Trophoblast cell (in vitro differentiated cells and primary cell): ENCODE measurements around the gene WDR48.

ENCODE experiments used
- DNase-seq, 2 donors: peaks; one replicate each; pipeline ENCODE4 v3.0.0-alpha.2; 2016
- H2AFZ ChIP-seq: 2 replicates; pipeline ENCODE4 v1.6.1; 2013; ENCODE audit warnings: low read length, moderate library complexity, mild to moderate bottlenecking; ENCODE audit not compliant: insufficient read depth, poor library complexity
- H2AK5ac ChIP-seq: 2 replicates; pipeline ENCODE4 v1.6.1; 2013; ENCODE audit warnings: mild to moderate bottlenecking, low read length
- H2BK120ac ChIP-seq: 2 replicates; pipeline ENCODE4 v1.6.1; 2013; ENCODE audit warnings: low read length, mild to moderate bottlenecking, moderate library complexity; ENCODE audit not compliant: insufficient read depth, poor library complexity
- H2BK12ac ChIP-seq: 2 replicates; pipeline ENCODE4 v1.6.1; 2013; ENCODE audit warnings: mild to moderate bottlenecking, low read length, moderate library complexity
- H2BK5ac ChIP-seq: 2 replicates; pipeline ENCODE4 v1.6.1; 2013; ENCODE audit warnings: low read length, low read depth, moderate library complexity, mild to moderate bottlenecking; ENCODE audit not compliant: poor library complexity
- H3K14ac ChIP-seq: 2 replicates; pipeline ENCODE4 v1.6.1; 2013; ENCODE audit warnings: mild to moderate bottlenecking, low read length
- H3K18ac ChIP-seq: 2 replicates; pipeline ENCODE4 v1.6.1; 2013; ENCODE audit warnings: mild to moderate bottlenecking, low read length
- H3K23ac ChIP-seq: 2 replicates; pipeline ENCODE4 v1.6.1; 2013; ENCODE audit warnings: low read length
- H3K27ac ChIP-seq: 2 replicates; pipeline ENCODE4 v1.5.1; 2013; ENCODE audit warnings: low read depth, mild to moderate bottlenecking, inconsistent platforms, low read length, moderate library complexity
- H3K27me3 ChIP-seq: 2 replicates; pipeline ENCODE4 v1.6.1; 2013; ENCODE audit warnings: inconsistent platforms, mild to moderate bottlenecking, low read length, moderate library complexity; ENCODE audit not compliant: insufficient read depth
- H3K36me3 ChIP-seq, 2 experiments: 1 replicate in 1 of 2; 2 replicates in 1 of 2; pipeline ENCODE4 v1.6.1; 2013; ENCODE audit warnings: low read length in 2 of 2, mild to moderate bottlenecking in 2 of 2, moderate library complexity in 1 of 2; ENCODE audit not compliant: insufficient read depth in 2 of 2, control insufficient read depth in 1 of 2
- H3K4ac ChIP-seq: 2 replicates; pipeline ENCODE4 v1.6.1; 2013; ENCODE audit warnings: low read depth, mild to moderate bottlenecking, low read length, moderate library complexity
- H3K4me1 ChIP-seq, 2 experiments: 1 replicate in 1 of 2; 2 replicates in 1 of 2; pipeline ENCODE4 v1.6.1; 2013; ENCODE audit warnings: low read length in 2 of 2, mild to moderate bottlenecking in 2 of 2, moderate library complexity in 1 of 2; ENCODE audit not compliant: insufficient read depth in 2 of 2, control insufficient read depth in 1 of 2
- H3K4me2 ChIP-seq: 2 replicates; pipeline ENCODE4 v1.6.1; 2013; ENCODE audit warnings: inconsistent platforms, mild to moderate bottlenecking, low read length, moderate library complexity
- H3K4me3 ChIP-seq: 2 replicates; pipeline ENCODE4 v1.5.1; 2013; ENCODE audit warnings: mild to moderate bottlenecking, low read depth, low read length, inconsistent platforms
- H3K79me1 ChIP-seq: one replicate; pipeline ENCODE4 v1.6.1; 2013; ENCODE audit warnings: low read length
- H3K79me2 ChIP-seq: 2 replicates; pipeline ENCODE4 v1.6.1; 2013; ENCODE audit warnings: low read length, mild to moderate bottlenecking; ENCODE audit not compliant: control insufficient read depth, insufficient read depth, poor library complexity
- H3K9ac ChIP-seq: 2 replicates; pipeline ENCODE4 v1.6.1; 2013; ENCODE audit warnings: mild to moderate bottlenecking, low read length
- H3K9me3 ChIP-seq: 2 replicates; pipeline ENCODE4 v1.6.1; 2013; ENCODE audit warnings: low read depth, mild to moderate bottlenecking, control low read depth, inconsistent platforms, low read length; ENCODE audit not compliant: insufficient read depth
- H4K12ac ChIP-seq: 2 replicates; pipeline ENCODE4 v1.6.1; 2013; ENCODE audit warnings: low read depth, mild to moderate bottlenecking, low read length, moderate library complexity
- H4K8ac ChIP-seq: 2 replicates; pipeline ENCODE4 v1.6.1; 2013; ENCODE audit warnings: low read depth, mild to moderate bottlenecking, low read length, moderate library complexity
- H4K91ac ChIP-seq: one replicate; pipeline ENCODE4 v1.6.1; 2013; ENCODE audit warnings: low read depth, mild to moderate bottlenecking, low read length, moderate library complexity
- WGBS: extraction: QIAGEN DNeasy Blood & Tissue Kit; methylation state at CpG from one replicate; pipeline ENCODE4 v1.1.7; 2013; ENCODE audit warnings: missing lambda C conversion rate; ENCODE audit not compliant: insufficient read length, insufficient coverage; ENCODE audit errors: extremely low coverage; 5-methylcytosine and 5-hydroxymethylcytosine counted together

The WDR48 gene

DNA sequence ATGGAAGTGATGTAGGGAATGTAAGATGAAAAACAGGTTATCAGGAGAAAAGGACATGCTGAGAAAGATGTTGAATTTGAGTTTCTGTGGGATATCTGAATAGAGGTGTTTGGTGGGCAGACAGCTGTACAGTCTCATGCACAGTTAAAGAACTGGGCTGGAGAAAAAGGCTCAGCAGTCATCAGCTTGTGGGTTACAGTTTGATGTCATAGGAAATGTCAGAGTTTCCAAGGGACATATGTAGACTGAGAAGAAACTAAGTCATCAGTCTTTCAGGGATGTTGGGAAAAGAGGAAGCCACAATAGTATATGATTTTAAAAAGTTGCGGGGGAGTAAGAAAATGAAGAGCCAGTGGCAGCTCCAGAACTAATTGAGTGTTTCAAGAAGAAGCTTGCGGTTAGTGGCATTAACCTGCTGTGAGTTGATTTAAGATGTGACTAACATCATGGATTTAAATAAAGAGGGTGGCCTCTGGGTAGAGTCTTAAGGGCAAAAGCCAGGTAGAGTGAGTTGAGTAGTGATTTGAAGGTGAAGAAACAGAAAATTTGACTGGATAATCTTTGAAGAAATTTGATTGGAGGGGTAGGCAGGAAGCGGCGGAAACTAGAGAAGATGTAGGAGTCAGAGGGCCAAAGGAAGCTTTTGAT is 31.0 kb downstream of the WDR48 start:
- Histone ChIP-seq H3K9me3 (no peaks in the 10 kb centered on the region), H3K4me3 (no peak overlapping the region), H3K4ac (no peak overlapping the region), H4K91ac (no peak overlapping the region), H3K79me1 (no peaks in the 10 kb centered on the region), H2BK5ac (no peak overlapping the region), H3K14ac (no peak overlapping the region), H3K79me2 (no peaks in the 10 kb centered on the region), H3K18ac (no peak overlapping the region), H2BK12ac (no peak overlapping the region), H3K9ac (no peak overlapping the region), H3K4me1 (no peaks in the 10 kb centered on the region), H2BK120ac (no peak overlapping the region), H2AFZ (no peak overlapping the region), H3K23ac (no peak overlapping the region), H4K12ac (no peak overlapping the region), H3K27me3 (no peaks in the 10 kb centered on the region), H2AK5ac (no peak overlapping the region), H3K36me3 (peaks cover 7 to 13% of the 10 kb centered on the region in 2 experiments), H3K27ac (no peak overlapping the region), H4K8ac (no peak overlapping the region), H3K4me2 (no peak overlapping the region)
- no peak for DNase-seq
- no CpG with 5 or more reads among the region's 4 CpGs for WGBS

GRCh38 chr3:39086144-39086543 is 34.3 kb downstream of the WDR48 start:
- no CpG with 5 or more reads among the region's 4 CpGs for WGBS
- Histone ChIP-seq H3K4me1 (no peaks in the 10 kb centered on the region), H3K14ac (no peak overlapping the region), H4K8ac (no peak overlapping the region), H3K9me3 (no peaks in the 10 kb centered on the region), H3K79me1 (no peaks in the 10 kb centered on the region), H2BK5ac (no peak overlapping the region), H3K18ac (no peak overlapping the region), H2AFZ (no peak overlapping the region), H2BK120ac (no peak overlapping the region), H3K36me3 (peaks cover 10 to 18% of the 10 kb centered on the region in 2 experiments), H2AK5ac (no peak overlapping the region), H4K12ac (no peak overlapping the region), H4K91ac (no peak overlapping the region), H3K27ac (no peak overlapping the region), H3K23ac (no peak overlapping the region), H3K79me2 (no peaks in the 10 kb centered on the region), H3K9ac (no peak overlapping the region), H3K27me3 (no peaks in the 10 kb centered on the region), H3K4ac (no peak overlapping the region), H2BK12ac (no peak overlapping the region), H3K4me2 (no peak overlapping the region), H3K4me3 (no peak overlapping the region)
- DNase-seq: no peak

GRCh38 chr3:39088456-39088855 is 36.6 kb downstream of the WDR48 start:
- peaks cover 15 to 24% of the 10 kb centered on the region in 2 experiments for H3K36me3 ChIP-seq
- no CpG with 5 or more reads among the region's 3 CpGs for WGBS

GRCh38 chr3:39088889-39089288 is 37.1 kb downstream of the WDR48 start:
- no CpG with 5 or more reads among the region's 3 CpGs for WGBS

More at GRCh38 chr3:39088456-39088855, 36.6 kb downstream of the WDR48 start:
- Histone ChIP-seq H3K4ac (no peak overlapping the region), H3K23ac (no peak overlapping the region), H3K27ac (no peak overlapping the region), H2BK12ac (no peak overlapping the region), H4K12ac (no peak overlapping the region), H2BK5ac (no peak overlapping the region), H3K4me2 (no peak overlapping the region), H3K18ac (no peak overlapping the region), H3K4me3 (no peak overlapping the region), H3K4me1 (no peaks in the 10 kb centered on the region), H3K79me2 (no peaks in the 10 kb centered on the region), H3K27me3 (no peaks in the 10 kb centered on the region), H4K91ac (no peak overlapping the region), H4K8ac (no peak overlapping the region), H3K9ac (no peak overlapping the region), H3K79me1 (no peaks in the 10 kb centered on the region), H2AK5ac (no peak overlapping the region), H3K9me3 (no peaks in the 10 kb centered on the region), H3K14ac (no peak overlapping the region), H2BK120ac (no peak overlapping the region), H2AFZ (no peak overlapping the region)
- no peak for DNase-seq

More at GRCh38 chr3:39088889-39089288, 37.1 kb downstream of the WDR48 start:
- no peak for DNase-seq
- Histone ChIP-seq H3K27ac (no peak overlapping the region), H3K9ac (no peak overlapping the region), H3K4me3 (no peak overlapping the region), H3K79me1 (no peaks in the 10 kb centered on the region), H4K8ac (no peak overlapping the region), H3K79me2 (no peaks in the 10 kb centered on the region), H3K23ac (no peak overlapping the region), H3K14ac (no peak overlapping the region), H2BK12ac (no peak overlapping the region), H3K27me3 (no peaks in the 10 kb centered on the region), H3K18ac (no peak overlapping the region), H3K4ac (no peak overlapping the region), H2BK120ac (no peak overlapping the region), H3K4me1 (no peaks in the 10 kb centered on the region), H3K9me3 (no peaks in the 10 kb centered on the region), H2AK5ac (no peak overlapping the region), H4K91ac (no peak overlapping the region), H3K36me3 (peaks cover 15 to 24% of the 10 kb centered on the region in 2 experiments), H3K4me2 (no peak overlapping the region), H2BK5ac (no peak overlapping the region), H2AFZ (no peak overlapping the region), H4K12ac (no peak overlapping the region)
